Subcutaneous abdominal adipose tissue (tissue), 5 donors: ENCODE measurements around the gene SELPLG.
"Not testable (repeated sequence)": the region's sequence is repeated elsewhere in the genome, so short reads cannot be mapped to it uniquely, and the experiment has no call there.

Experiments used
- H3K27ac ChIP-seq: one replicate; pipeline ENCODE4 v1.7.0; 2013; ENCODE audit warnings: low read depth, mild to moderate bottlenecking, inconsistent platforms, low read length, moderate library complexity
- H3K27me3 ChIP-seq, 5 donors: one replicate each; pipeline ENCODE4 v1.7.0; 2013; ENCODE audit warnings: low read length in 5 of 5, inconsistent platforms in 1 of 5; ENCODE audit not compliant: control insufficient read depth in 5 of 5, insufficient read depth in 4 of 5
- H3K36me3 ChIP-seq, 5 donors: one replicate each; pipeline ENCODE4 v1.7.0; 2013; ENCODE audit warnings: low read length in 5 of 5; ENCODE audit not compliant: control insufficient read depth in 5 of 5, insufficient read depth in 5 of 5
- H3K4me1 ChIP-seq, 5 donors: one replicate each; pipeline ENCODE4 v1.7.0; 2013; ENCODE audit warnings: low read length in 5 of 5, mild to moderate bottlenecking in 3 of 5, moderate library complexity in 1 of 5; ENCODE audit not compliant: control insufficient read depth in 5 of 5, insufficient read depth in 5 of 5
- H3K4me3 ChIP-seq, 5 donors: one replicate each; pipeline ENCODE4 v1.7.0; 2013; ENCODE audit warnings: low read length in 5 of 5, low read depth in 1 of 5
- H3K9ac ChIP-seq, 5 donors: one replicate each; pipeline ENCODE4 v1.7.0; 2013; ENCODE audit warnings: low read length in 5 of 5, mild to moderate bottlenecking in 4 of 5, moderate library complexity in 3 of 5
- H3K9me3 ChIP-seq, 5 donors: one replicate each; pipeline ENCODE4 v1.7.0; 2013; ENCODE audit warnings: low read length in 5 of 5; ENCODE audit not compliant: control insufficient read depth in 5 of 5
- donor health status: healthy.
- donor health status: healthy.
- donor health status: healthy.
- donor health status: healthy.
- donor health status: healthy.

SELPLG gene

DNA sequence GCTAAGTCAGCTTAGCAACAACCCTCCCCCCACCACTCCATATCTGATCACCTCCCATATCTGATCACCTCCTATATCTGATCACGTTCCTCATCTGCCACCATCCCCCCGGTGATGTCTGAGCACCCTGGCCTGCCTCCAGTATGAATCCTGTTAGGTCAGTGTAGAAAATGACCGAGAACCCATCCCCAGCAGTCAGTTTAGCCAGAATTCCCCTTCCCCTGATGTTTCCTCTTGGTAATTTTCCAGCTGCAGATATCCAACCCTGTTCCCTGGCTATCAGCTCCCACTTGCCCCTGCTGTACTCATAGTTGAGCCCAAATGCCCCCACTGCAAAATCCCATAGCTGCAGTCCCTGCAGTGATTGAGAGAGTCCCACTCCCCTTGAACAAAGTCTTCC lies 12.5 kb downstream of the SELPLG start:
- H3K27me3 ChIP-seq, result no peaks in the 10 kb centered on the region
- peaks cover 0 to under 1% (median 0%) of the 10 kb centered on the region in 5 donors for H3K9me3 ChIP-seq
- H3K4me3 ChIP-seq, result no peak overlapping the region
- H3K27ac ChIP-seq, result no peak overlapping the region
- peaks cover 0 to 42% (median 26%) of the 10 kb centered on the region in 5 donors for H3K4me1 ChIP-seq
- H3K36me3 ChIP-seq, result peaks cover 0 to 17% (median 6%) of the 10 kb centered on the region in 5 donors
- peak overlapping the region in 1 of 5 donors; percentile 7 for H3K9ac ChIP-seq

DNA sequence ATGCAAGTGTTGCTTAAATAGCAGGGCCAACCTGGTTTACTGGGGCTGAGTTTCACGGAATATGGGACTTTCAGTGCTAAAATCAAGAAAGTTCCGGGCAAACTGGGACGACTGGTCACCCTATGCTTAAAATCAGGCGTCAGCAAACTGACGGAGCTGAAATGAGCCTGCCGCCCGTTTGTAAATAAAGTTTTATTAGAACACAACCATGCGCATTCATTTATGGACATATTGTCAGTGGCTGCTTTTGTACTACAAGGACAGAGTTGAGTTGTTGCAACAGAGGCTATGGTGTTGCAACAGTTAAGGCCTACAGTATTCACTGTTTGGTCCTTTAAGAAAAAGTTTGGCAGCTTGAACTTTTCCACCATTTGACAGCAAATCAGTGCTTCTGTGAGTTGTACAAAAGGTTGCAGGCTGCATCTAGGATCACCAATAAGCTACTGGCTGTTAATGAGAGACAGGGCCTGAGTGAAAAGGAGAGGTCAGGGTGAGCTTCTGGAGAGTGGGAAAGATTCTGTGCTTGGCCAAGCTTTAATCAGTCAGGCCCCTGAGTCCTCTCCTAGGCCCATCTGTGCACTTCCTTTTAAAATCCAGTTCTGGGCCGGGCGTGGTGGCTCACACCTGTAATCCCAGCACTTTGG lies 13.3 kb downstream of the SELPLG start:
- H3K4me1 ChIP-seq, result peaks cover 0 to 42% (median 26%) of the 10 kb centered on the region in 5 donors
- H3K9ac ChIP-seq, result no peak overlapping the region
- peaks cover 0 to 6% (median 5%) of the 10 kb centered on the region in 5 donors for H3K9me3 ChIP-seq
- H3K36me3 ChIP-seq, result peaks cover 0 to 17% (median 6%) of the 10 kb centered on the region in 5 donors
- no peaks in the 10 kb centered on the region for H3K27me3 ChIP-seq
- H3K27ac ChIP-seq, result no peak overlapping the region
- H3K4me3 ChIP-seq, result no peak overlapping the region

DNA sequence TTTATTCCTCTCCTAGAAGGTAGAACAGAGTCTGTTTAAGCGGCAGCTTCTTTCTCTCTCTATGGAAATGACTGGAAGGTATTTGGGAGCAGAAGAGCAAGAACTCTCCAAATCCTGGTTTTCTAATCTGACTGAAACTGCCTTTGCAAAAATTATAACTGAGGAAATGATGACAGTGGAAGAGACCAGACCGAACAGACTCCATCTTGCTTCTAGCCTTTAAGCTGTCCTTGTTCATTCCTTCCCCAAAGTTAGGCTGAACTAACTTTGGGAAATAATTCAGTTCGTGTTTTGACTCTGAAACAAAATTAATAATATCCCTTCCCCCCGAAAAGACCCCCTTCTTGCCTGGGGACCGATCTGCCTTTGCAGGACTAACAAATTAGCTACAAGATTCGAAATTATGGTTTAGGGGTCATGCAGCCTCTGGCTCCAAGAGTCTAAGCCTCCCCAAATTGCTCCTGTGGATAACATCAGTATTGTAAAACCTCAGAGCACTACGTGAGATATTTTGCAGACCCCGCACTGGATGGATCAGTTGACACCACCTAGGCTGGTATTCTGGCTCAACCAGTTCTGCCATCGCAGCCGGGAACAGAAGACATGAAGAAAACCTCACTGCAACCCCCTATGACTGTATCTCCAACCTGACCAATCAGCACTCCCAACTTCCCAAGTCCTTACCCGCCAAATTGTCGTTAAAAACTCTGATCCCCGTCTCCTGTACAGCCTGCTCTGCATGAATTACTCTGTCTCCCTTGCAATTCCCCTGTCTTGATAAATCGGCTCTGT lies 14.1 kb downstream of the SELPLG start:
- Histone ChIP-seq H3K4me1 (peaks cover 0 to 42% (median 26%) of the 10 kb centered on the region in 5 donors), H3K4me3 (no peak overlapping the region), H3K9ac (no peak overlapping the region), H3K27ac (no peak overlapping the region), H3K27me3 (no peaks in the 10 kb centered on the region), H3K36me3 (peaks cover 0 to 17% (median 6%) of the 10 kb centered on the region in 5 donors), H3K9me3 (peaks cover 0 to 6% (median 5%) of the 10 kb centered on the region in 5 donors)

DNA sequence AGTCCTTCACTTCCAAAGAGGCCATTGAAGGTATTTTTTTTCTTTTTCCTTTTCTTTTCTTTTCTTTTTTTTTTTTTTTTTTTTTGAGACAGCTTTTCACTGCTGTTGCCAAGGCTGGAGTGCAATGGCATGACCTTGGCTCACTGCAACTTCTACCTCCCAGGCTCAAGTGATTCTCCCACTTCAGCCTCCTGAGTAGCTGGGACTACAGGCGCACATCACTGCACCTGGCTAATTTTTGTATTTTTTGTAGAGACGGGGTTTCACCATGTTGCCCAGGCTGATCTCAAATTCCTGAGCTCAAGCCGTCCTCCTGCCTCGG lies 14.8 kb downstream of the SELPLG start:
- H3K9ac ChIP-seq, H3K4me3 ChIP-seq, H3K27me3 ChIP-seq, H3K27ac ChIP-seq, H3K9me3 ChIP-seq: not testable (repeated sequence)
- peaks cover 0 to 42% (median 27%) of the 10 kb centered on the region in 5 donors for H3K4me1 ChIP-seq
- peaks cover 0 to 15% (median 6%) of the 10 kb centered on the region in 5 donors for H3K36me3 ChIP-seq

DNA sequence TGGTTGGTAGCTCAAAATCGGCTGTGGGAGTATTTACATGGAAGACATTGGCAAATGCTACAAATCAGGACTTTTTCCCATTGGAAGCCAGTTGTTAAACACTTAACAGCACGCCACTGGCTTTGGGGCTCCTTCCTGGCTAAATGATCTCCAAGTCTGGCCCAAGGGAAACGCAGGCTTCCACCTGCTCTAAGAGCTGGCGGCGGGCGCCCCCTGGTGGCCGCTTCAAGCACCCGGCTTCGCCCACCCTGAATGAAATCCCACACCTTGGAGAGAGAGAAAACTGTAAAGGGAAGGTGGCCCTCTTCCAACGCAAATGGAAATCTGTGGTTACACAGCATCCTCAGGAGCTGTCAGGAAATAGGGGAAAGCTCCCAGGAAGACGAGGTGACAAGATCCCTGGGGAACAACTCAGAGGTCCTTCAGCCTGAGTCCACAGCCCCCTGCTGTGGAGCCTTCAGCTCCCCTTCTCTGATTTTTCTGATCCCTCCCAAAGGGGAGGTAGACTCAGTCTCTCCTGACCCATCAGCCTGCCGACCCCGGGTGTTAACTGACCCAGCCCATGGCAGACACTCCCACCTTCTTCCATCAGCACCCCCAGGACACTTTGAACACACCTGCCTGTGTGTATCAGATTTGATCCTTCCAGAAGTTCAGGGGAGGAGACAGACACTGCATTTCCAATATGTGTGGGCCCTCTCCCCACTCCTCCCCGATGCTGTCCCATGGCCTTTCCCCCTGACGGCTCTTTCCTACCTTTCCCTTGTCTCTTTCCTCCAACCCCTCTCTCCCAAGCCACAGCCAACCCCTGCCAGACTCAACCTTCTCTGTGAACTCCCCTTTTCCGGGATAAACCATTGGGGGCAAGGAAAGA lies 15.4 kb downstream of the SELPLG start:
- H3K9ac ChIP-seq, result peak overlapping the region in 2 of 5 donors; percentile 16 to 47
- H3K4me1 ChIP-seq, result peaks cover 2 to 46% (median 33%) of the 10 kb centered on the region in 5 donors
- no peak overlapping the region for H3K4me3 ChIP-seq
- peaks cover 0 to 9% (median 0%) of the 10 kb centered on the region in 5 donors for H3K36me3 ChIP-seq
- H3K27ac ChIP-seq, result no peak overlapping the region
- no peaks in the 10 kb centered on the region for H3K27me3 ChIP-seq
- peaks cover 0 to 6% (median 5%) of the 10 kb centered on the region in 5 donors for H3K9me3 ChIP-seq

DNA sequence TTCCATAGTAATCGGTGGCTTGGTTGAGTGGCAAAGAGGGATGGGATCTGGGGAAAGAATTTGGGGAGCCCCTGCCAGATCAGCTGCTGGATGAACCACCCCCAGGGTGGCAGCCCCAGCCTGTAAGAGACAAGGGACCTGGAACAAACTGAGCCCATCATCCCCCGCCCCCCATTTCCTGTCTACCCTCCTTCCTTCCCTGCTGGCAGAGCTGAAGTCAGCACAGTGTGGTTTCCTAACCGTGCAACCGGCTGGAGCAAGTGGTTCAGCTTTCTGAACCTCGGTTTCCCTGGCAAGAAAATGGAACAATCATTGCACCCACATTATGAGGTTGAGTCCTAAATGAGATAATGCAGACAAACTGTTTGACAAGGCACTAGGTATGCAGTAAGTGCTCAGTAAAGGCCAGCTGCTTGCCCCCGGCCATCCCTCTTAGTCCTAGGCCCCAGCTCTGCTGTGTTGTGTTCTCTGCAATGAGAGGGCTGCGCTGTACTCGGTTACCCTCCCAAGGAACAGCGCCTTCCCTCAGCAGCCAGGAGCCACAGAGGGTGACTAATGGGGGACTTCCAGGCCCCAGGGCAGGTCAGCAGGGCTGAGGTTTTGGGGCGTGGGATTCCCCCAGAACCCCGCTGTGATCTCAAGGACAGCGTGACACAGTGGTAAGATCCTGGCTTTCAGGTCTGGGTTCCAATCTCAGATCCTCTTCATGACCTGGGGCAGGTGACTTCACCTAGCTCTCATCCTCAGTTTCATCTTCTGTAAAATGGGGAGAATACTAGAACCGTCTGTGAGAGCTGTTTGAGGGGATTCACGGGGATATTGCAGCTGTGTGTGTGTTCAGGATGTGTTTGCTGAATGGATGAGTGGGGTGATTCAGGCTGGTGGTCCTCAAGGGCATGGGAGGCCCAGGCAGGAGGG lies 16.5 kb downstream of the SELPLG start:
- no peak overlapping the region for H3K27ac ChIP-seq
- no peak overlapping the region for H3K4me3 ChIP-seq
- H3K9ac ChIP-seq, result peak overlapping the region in 1 of 5 donors; percentile 17
- H3K27me3 ChIP-seq, result no peaks in the 10 kb centered on the region
- peaks cover 3 to 44% (median 30%) of the 10 kb centered on the region in 5 donors for H3K4me1 ChIP-seq
- peaks cover 0 to 1% (median 0%) of the 10 kb centered on the region in 5 donors for H3K36me3 ChIP-seq
- peaks cover 0 to 6% (median 5%) of the 10 kb centered on the region in 5 donors for H3K9me3 ChIP-seq

DNA sequence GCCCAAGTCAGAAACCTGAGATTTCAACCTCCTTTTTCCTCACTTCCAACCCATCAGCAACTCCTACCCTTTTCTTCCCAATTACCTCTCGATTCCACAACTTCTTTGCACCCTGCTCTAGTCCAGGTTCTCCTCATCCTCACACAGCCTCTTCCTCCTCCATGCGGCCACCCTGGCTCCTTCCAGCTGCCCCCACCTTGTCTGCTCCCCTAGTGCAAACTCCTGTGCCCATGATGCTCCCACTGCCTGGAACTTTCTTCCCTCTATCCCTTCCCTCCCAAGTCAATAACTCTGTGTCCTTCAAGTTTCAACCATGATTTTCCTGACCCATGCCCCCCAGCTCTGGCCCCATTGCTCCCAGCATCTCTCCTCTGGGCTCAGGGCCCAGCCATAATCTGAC lies 17.3 kb downstream of the SELPLG start:
- Histone ChIP-seq H3K4me3 (no peak overlapping the region), H3K27ac (no peak overlapping the region)

DNA sequence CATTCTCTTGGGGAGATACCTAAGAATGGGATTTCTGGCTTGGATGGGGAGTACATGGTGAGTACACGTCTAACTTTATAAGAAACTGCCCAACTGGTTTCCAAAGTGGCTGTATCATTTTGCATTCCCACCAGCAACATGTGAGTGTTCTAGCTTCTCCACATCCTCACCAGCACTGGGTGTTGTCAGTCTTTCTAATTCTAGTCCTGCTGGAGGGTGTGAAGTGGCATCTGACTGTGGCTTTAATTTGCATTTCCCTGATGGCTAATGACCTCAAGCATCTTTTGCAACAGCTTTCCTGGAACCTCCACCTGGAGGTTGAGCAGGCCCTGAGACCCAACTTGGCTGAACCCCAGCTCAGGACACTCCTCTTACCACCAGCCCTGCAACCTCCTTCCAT lies 17.8 kb downstream of the SELPLG start:
- no peak overlapping the region for H3K9ac ChIP-seq
- H3K27ac ChIP-seq, result no peak overlapping the region
- peaks cover 3 to 42% (median 27%) of the 10 kb centered on the region in 5 donors for H3K4me1 ChIP-seq
- H3K27me3 ChIP-seq, result no peaks in the 10 kb centered on the region
- H3K36me3 ChIP-seq, result no peaks in the 10 kb centered on the region
- no peak overlapping the region for H3K4me3 ChIP-seq
- peaks cover 0 to 6% (median 5%) of the 10 kb centered on the region in 5 donors for H3K9me3 ChIP-seq

More for the DNA sequence above, 17.3 kb downstream of the SELPLG start:
- no peaks in the 10 kb centered on the region for H3K27me3 ChIP-seq
- H3K9me3 ChIP-seq, result peaks cover 0 to 6% (median 5%) of the 10 kb centered on the region in 5 donors
- H3K4me1 ChIP-seq, result peaks cover 3 to 42% (median 27%) of the 10 kb centered on the region in 5 donors
- H3K36me3 ChIP-seq, result no peaks in the 10 kb centered on the region
- H3K9ac ChIP-seq, result no peak overlapping the region

DNA sequence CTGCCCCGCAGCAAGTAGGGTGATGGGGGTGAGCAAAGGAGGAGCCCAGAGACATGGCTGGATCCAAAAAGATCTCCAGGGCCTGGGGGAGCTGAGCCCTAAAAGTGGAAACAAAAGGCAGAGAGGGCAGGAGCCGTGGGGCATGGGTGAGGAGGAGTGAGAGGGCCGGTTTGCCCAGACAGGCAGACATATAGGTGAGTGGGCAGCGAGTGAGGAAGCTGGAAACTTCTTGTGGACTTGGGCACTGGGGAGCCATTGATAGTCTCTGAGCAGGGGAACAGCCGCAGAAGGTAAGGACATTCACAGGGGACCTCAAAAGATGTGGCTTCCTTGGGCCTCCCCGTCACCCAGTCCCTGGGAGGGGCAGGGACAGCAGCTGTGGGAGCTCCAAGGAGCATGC lies 19.1 kb downstream of the SELPLG start:
- Histone ChIP-seq H3K36me3 (no peaks in the 10 kb centered on the region), H3K4me1 (peaks cover 3 to 45% (median 33%) of the 10 kb centered on the region in 5 donors), H3K27ac (no peak overlapping the region), H3K9me3 (peaks cover 0 to 6% (median 5%) of the 10 kb centered on the region in 5 donors), H3K27me3 (no peaks in the 10 kb centered on the region), H3K9ac (no peak overlapping the region), H3K4me3 (no peak overlapping the region)
